Caco-2 (cell line): ENCODE results near the gene ADAMTS4. TPM values are rescaled to one million over a fixed set of nuclear protein-coding genes. Genes with fewer than 3 reads are reported as not detected.

Experiments
- BruUV-seq: library from RNA; stranded (reverse); fragments of 400-500 nt; replicated peaks from 2 replicates; lab custom pipeline; 2021; lab: Mats Ljungman, UMichigan
- CTCF ChIA-PET: fragments of 300-600 bp; sonication (Branson Sonifier 250); formaldehyde crosslinking; loops from one replicate; lab custom pipeline; 2022; ENCODE audit warnings: antibody characterized with exemption; lab: Charles Lee
- POLR2A ChIA-PET: fragments of 300-600 bp; sonication (Branson Sonifier 250); formaldehyde crosslinking; loops from one replicate; lab custom pipeline; 2022; ENCODE audit warnings: antibody characterized with exemption; lab: Charles Lee
- DNase-seq, 2 experiments: peaks; one replicate each; pipeline versions ENCODE4 v3.0.0 to v3.0.0-alpha.2; 2020 to 2022
- H3K27me3 ChIP-seq: replicated peaks from 2 replicates; pipeline ENCODE4 v1.6.0; 2011; ENCODE audit warnings: low read length; ENCODE audit not compliant: control insufficient read depth, insufficient read depth
- H3K36me3 ChIP-seq: 2 replicates; pipeline ENCODE4 v1.5.1; 2011; ENCODE audit warnings: low read length; ENCODE audit not compliant: control insufficient read depth, insufficient read depth
- H3K4me1 ChIP-seq: fragments of 250-450 bp; sonication (Bioruptor Pico); 2 replicates; pipeline ENCODE4 v1.5.1; 2020; ENCODE audit warnings: mild to moderate bottlenecking
- H3K4me3 ChIP-seq: 2 replicates; pipeline ENCODE4 v1.5.1; 2011; ENCODE audit warnings: low read depth, mild to moderate bottlenecking, control low read depth, low read length
- H3K9me3 ChIP-seq: fragments of 250-450 bp; sonication (Bioruptor Pico); 2 replicates; pipeline ENCODE4 v1.5.1; 2020; ENCODE audit warnings: mild to moderate bottlenecking, moderate library complexity
- H3K27ac Mint-ChIP-seq: one replicate; pipeline ENCODE4 v1.8.0; 2022; ENCODE audit warnings: mixed read lengths; ENCODE audit not compliant: unreplicated experiment
- H3K27me3 Mint-ChIP-seq: one replicate; pipeline ENCODE4 v1.8.0; 2022; ENCODE audit warnings: mixed read lengths; ENCODE audit not compliant: insufficient read depth, unreplicated experiment
- H3K36me3 Mint-ChIP-seq: one replicate; pipeline ENCODE4 v1.8.0; 2022; ENCODE audit warnings: mild to moderate bottlenecking, mixed read lengths; ENCODE audit not compliant: insufficient read depth, unreplicated experiment
- H3K4me1 Mint-ChIP-seq: one replicate; pipeline ENCODE4 v1.8.0; 2022; ENCODE audit warnings: low read depth, mixed read lengths; ENCODE audit not compliant: unreplicated experiment
- H3K4me3 Mint-ChIP-seq: one replicate; pipeline ENCODE4 v1.8.0; 2022; ENCODE audit warnings: mild to moderate bottlenecking, moderate library complexity, mixed read lengths; ENCODE audit not compliant: unreplicated experiment
- H3K9me3 Mint-ChIP-seq: one replicate; pipeline ENCODE4 v1.8.0; 2022; ENCODE audit warnings: mixed read lengths; ENCODE audit not compliant: unreplicated experiment
- CTCF ChIP-seq, 2 experiments: fragments of 200-600 bp in 1 of 2; IDR thresholded peaks; 1 replicate in 1 of 2; 2 replicates in 1 of 2; pipeline versions ENCODE4 v1.5.1 to v1.8.0; 2011 to 2022; ENCODE audit warnings: antibody characterized with exemption in 1 of 2, control low read depth in 1 of 2, inconsistent platforms in 1 of 2, low read depth in 1 of 2, low read length in 1 of 2, mild to moderate bottlenecking in 1 of 2, moderate library complexity in 1 of 2; ENCODE audit not compliant: insufficient read depth in 1 of 2, severe bottlenecking in 1 of 2, unreplicated experiment in 1 of 2
- intact Hi-C: fragments of 100-400 bp; cut with micrococcal nuclease; formaldehyde crosslinking; loops from one replicate; pipeline ENCODE4 v1.10.0; 2022; ENCODE audit not compliant: unreplicated experiment
- total RNA-seq: library from RNA; stranded (reverse); gene quantifications from 2 replicates; pipeline ENCODE4 v1.2.3, GENCODE V29; 2022

The ADAMTS4 gene
- total RNA-seq, 1 experiment from 2014 or later, result 0.32 TPM

DNA sequence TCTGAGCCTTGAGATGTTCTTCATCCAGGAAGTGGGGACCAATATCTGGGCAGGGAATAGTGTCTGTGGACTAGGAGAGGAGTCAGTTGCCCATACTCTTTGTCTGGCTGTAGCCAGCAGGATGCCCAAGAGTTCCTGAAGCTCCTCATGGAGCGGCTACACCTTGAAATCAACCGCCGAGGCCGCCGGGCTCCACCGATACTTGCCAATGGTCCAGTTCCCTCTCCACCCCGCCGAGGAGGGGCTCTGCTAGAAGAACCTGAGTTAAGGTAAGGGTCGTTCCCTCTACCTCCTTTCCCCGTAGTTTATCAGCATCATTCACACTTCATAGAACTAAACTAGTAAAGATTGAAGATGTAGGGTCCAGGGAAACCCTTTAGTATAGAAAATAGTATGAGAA lies 36.0 kb downstream of the ADAMTS4 start:
- CTCF ChIA-PET, result no interaction called here

DNA sequence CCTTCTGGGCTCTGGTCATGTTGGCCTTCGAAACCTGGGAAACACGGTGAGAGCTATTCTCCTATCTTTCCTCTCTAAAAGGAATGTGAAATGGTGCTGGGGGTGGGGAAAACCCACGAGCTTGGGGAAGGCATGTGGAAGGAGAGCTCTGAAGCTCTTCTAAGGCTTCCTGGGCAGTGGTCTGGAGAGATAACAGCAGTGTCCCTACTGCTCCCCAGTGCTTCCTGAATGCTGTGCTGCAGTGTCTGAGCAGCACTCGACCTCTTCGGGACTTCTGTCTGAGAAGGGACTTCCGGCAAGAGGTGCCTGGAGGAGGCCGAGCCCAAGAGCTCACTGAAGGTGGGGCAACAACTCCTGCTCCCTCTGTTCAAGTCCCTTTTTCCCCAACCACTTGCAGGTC lies 36.8 kb downstream of the ADAMTS4 start:
- TF ChIP-seq CTCF (IDR thresholded peaks at IDR 0.05; ENCODE audit: insufficient read depth in 1 of 2, low read depth in 1 of 2, low read length in 1 of 2, severe bottlenecking in 1 of 2, unreplicated experiment in 1 of 2), result no peak
- ChIA-PET POLR2A (no interaction called here), CTCF (no interaction called here)
- Histone ChIP-seq H3K27me3 (no peaks in the 10 kb centered on the region), H3K36me3 (peaks cover 3% of the 10 kb centered on the region), H3K4me3 (no peak overlapping the region), H3K4me1 (peaks cover 11% of the 10 kb centered on the region), H3K9me3 (no peaks in the 10 kb centered on the region)
- no TSS peak for BruUV-seq
- Mint-ChIP-seq H3K27me3 (no peaks in the 10 kb centered on the region), H3K36me3 (peaks cover 31% of the 10 kb centered on the region), H3K9me3 (no peaks in the 10 kb centered on the region), H3K4me1 (no peaks in the 10 kb centered on the region), H3K27ac (no peak overlapping the region), H3K4me3 (no peak overlapping the region)
- no peak for DNase-seq
- intact Hi-C loops, result no loop called here

More for the DNA sequence above, 36.0 kb downstream of the ADAMTS4 start:
- no peak for DNase-seq
- intact Hi-C loops, result no loop called here
- no peak overlapping the region for H3K4me3 ChIP-seq
- BruUV-seq, result no TSS peak
- H3K27me3 ChIP-seq, result no peaks in the 10 kb centered on the region
- Mint-ChIP-seq H3K4me3 (no peak overlapping the region), H3K4me1 (no peaks in the 10 kb centered on the region), H3K27ac (no peak overlapping the region), H3K27me3 (no peaks in the 10 kb centered on the region), H3K9me3 (no peaks in the 10 kb centered on the region), H3K36me3 (peaks cover 23% of the 10 kb centered on the region)
- no peaks in the 10 kb centered on the region for H3K9me3 ChIP-seq
- H3K4me1 ChIP-seq, result peaks cover 13% of the 10 kb centered on the region
- peaks cover 3% of the 10 kb centered on the region for H3K36me3 ChIP-seq
- no peak for TF ChIP-seq CTCF (IDR thresholded peaks at IDR 0.05; ENCODE audit: insufficient read depth in 1 of 2, low read depth in 1 of 2, low read length in 1 of 2, severe bottlenecking in 1 of 2, unreplicated experiment in 1 of 2)
- POLR2A ChIA-PET, result no interaction called here

DNA sequence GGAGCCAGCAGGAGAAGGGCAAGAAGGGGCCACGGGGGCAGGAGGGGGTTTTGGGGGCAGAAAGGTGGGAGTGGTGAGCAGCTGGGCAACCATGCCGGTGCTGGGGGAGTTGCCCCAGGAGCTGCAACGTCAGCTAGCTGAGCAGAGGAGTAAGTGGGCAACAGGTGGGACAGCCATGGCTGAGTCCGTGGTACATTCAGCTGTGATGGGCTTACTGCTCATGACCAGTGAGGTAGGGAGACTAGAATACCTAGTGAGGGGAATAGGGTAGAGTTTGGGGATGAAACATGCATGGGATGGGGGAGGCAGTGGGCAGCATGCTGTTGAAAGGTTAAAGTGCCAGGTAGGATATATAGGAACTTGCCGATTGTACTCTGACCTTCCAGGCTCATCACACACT lies 37.2 kb downstream of the ADAMTS4 start:
- BruUV-seq, result no TSS peak
- CTCF ChIA-PET, result interaction anchor here (0.8 kb wide), 1 partner anchor 16 kb away, joined by 4 read pairs; no protein-coding TSS in a partner anchor

More for the DNA sequence above, 37.2 kb downstream of the ADAMTS4 start:
- H3K9me3 Mint-ChIP-seq, result no peaks in the 10 kb centered on the region
- Histone ChIP-seq H3K4me1 (peaks cover 10% of the 10 kb centered on the region; the same call in 1 of the 2 replicates), H3K9me3 (no peaks in the 10 kb centered on the region), H3K27me3 (no peaks in the 10 kb centered on the region), H3K36me3 (peaks cover 3% of the 10 kb centered on the region), H3K4me3 (no peak overlapping the region)
- peaks cover 34% of the 10 kb centered on the region for H3K36me3 Mint-ChIP-seq
- no peak for TF ChIP-seq CTCF (IDR thresholded peaks at IDR 0.05; ENCODE audit: insufficient read depth in 1 of 2, low read depth in 1 of 2, low read length in 1 of 2, severe bottlenecking in 1 of 2, unreplicated experiment in 1 of 2)
- POLR2A ChIA-PET, result no interaction called here
- H3K4me1 Mint-ChIP-seq, result no peaks in the 10 kb centered on the region
- no peak overlapping the region for H3K4me3 Mint-ChIP-seq
- DNase-seq, result no peak
- H3K27me3 Mint-ChIP-seq, result no peaks in the 10 kb centered on the region
- intact Hi-C loops, result no loop called here
- H3K27ac Mint-ChIP-seq, result no peak overlapping the region
